SK-N-SH treated with all-trans-retinoic acid at 6 μM for 48 hours (cell line): ENCODE data around the gene TTC7B.

ENCODE experiments used
- ATAC-seq: fragments of 200-7000 bp; cut with Tn5 transposase; 3 replicates; pipeline ENCODE4 v1.9.1; 2020; ENCODE audit warnings: mild to moderate bottlenecking, moderate library complexity
- ESRRG ChIP-seq: fragments of 250-450 bp; sonication (Bioruptor Pico); IDR thresholded peaks from 2 replicates; pipeline ENCODE4 v1.6.1; 2021; ENCODE audit warnings: mild to moderate bottlenecking
- GLIS3 ChIP-seq: fragments of 250-450 bp; sonication (Bioruptor Pico); IDR thresholded peaks from 2 replicates; pipeline ENCODE4 v1.5.0; 2020; ENCODE audit warnings: mild to moderate bottlenecking, moderate library complexity
- ISL1 ChIP-seq: fragments of 250-450 bp; sonication (Bioruptor Pico); IDR thresholded peaks from 2 replicates; pipeline ENCODE4 v2.1.2; 2022; ENCODE audit warnings: mild to moderate bottlenecking, moderate library complexity
- OSR1 ChIP-seq: fragments of 250-450 bp; sonication (Bioruptor Pico); IDR thresholded peaks from 2 replicates; pipeline ENCODE4 v1.8.0; 2022; ENCODE audit warnings: moderate library complexity, mild to moderate bottlenecking, inconsistent platforms
- PATZ1 ChIP-seq: fragments of 250-450 bp; sonication (Bioruptor Pico); IDR thresholded peaks from 2 replicates; pipeline ENCODE4 v1.8.0; 2020; ENCODE audit warnings: mild to moderate bottlenecking, moderate library complexity, borderline replicate concordance
- POU6F1 ChIP-seq: fragments of 250-450 bp; sonication (Bioruptor Pico); IDR thresholded peaks from 2 replicates; pipeline ENCODE4 v1.8.0; 2021; ENCODE audit warnings: low read depth, mild to moderate bottlenecking, moderate library complexity, borderline replicate concordance
- PPARA ChIP-seq: fragments of 250-450 bp; sonication (Bioruptor Pico); IDR thresholded peaks from 2 replicates; pipeline ENCODE4 v1.5.0; 2020; ENCODE audit warnings: mild to moderate bottlenecking, borderline replicate concordance
- RARB ChIP-seq: fragments of 250-450 bp; sonication (Bioruptor Pico); IDR thresholded peaks from 2 replicates; pipeline ENCODE4 v1.8.0; 2021; ENCODE audit warnings: mild to moderate bottlenecking, moderate library complexity
- SNAI2 ChIP-seq: fragments of 250-450 bp; sonication (Bioruptor Pico); IDR thresholded peaks from 2 replicates; pipeline ENCODE4 v1.5.0; 2020; ENCODE audit warnings: mild to moderate bottlenecking, moderate library complexity
- TCF4 ChIP-seq: fragments of 250-450 bp; sonication (Bioruptor Pico); IDR thresholded peaks from 2 replicates; pipeline ENCODE4 v1.8.0; 2021; ENCODE audit warnings: mild to moderate bottlenecking, moderate library complexity, borderline replicate concordance
- TOX ChIP-seq: fragments of 250-450 bp; sonication (Bioruptor Pico); IDR thresholded peaks from 2 replicates; pipeline ENCODE4 v1.8.0; 2021; ENCODE audit warnings: mild to moderate bottlenecking, moderate library complexity, borderline replicate concordance
- ZC3H10 ChIP-seq: fragments of 250-450 bp; sonication (Bioruptor Pico); IDR thresholded peaks from 2 replicates; pipeline ENCODE4 v1.5.1; 2021; ENCODE audit warnings: mild to moderate bottlenecking, moderate library complexity
- ZFP30 ChIP-seq: fragments of 450-650 bp; formaldehyde crosslinking; IDR thresholded peaks from 2 replicates; pipeline ENCODE4 v1.5.0; 2022; ENCODE audit warnings: mild to moderate bottlenecking, moderate library complexity
- ZNF565 ChIP-seq: fragments of 450-650 bp; formaldehyde crosslinking; conservative IDR thresholded peaks from 2 replicates; pipeline ENCODE4 v1.5.0; 2020; ENCODE audit warnings: low read depth, mild to moderate bottlenecking, moderate library complexity
- ZNF70 ChIP-seq: fragments of 450-650 bp; formaldehyde crosslinking; IDR thresholded peaks from 2 replicates; pipeline ENCODE4 v1.5.0; 2020; ENCODE audit warnings: mild to moderate bottlenecking, moderate library complexity
- ZNF8 ChIP-seq: fragments of 450-650 bp; formaldehyde crosslinking; IDR thresholded peaks from 2 replicates; pipeline ENCODE4 v1.5.0; 2020; ENCODE audit warnings: mild to moderate bottlenecking, moderate library complexity
- TF ChIP-seq, protein P1 (sequence below): fragments of 250-450 bp; sonication (Bioruptor Pico); IDR thresholded peaks from 2 replicates; pipeline ENCODE4 v1.5.0; 2020; ENCODE audit warnings: mild to moderate bottlenecking, moderate library complexity
- TF ChIP-seq, protein P2 (sequence below): fragments of 250-450 bp; sonication (Bioruptor Pico); IDR thresholded peaks from 2 replicates; pipeline ENCODE4 v1.5.1; 2021; ENCODE audit warnings: mild to moderate bottlenecking, moderate library complexity

Gene TTC7B

DNA sequence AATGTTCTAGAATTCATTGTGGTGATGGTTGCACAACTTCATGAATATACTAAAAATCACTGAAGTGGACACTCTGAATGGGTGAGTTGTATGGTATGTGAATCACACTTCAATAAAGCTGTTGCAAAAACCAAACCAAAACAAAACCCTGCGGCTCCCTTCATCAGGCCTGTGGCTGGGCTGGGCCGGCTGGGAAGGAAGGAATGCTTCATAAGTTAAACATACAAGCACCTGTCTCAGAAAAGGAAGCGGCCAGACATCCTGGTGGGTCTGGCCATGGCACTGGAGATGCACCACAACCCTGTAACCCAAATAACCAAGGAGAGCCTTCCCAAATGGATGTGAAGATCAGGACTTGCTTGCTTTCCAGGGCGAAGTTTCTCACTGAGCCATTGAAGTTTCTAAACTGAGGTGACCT is 34.9 kb downstream of the TTC7B start (continued):
- no peak for TF ChIP-seq PATZ1 (CRISPR knock-in tag)

DNA sequence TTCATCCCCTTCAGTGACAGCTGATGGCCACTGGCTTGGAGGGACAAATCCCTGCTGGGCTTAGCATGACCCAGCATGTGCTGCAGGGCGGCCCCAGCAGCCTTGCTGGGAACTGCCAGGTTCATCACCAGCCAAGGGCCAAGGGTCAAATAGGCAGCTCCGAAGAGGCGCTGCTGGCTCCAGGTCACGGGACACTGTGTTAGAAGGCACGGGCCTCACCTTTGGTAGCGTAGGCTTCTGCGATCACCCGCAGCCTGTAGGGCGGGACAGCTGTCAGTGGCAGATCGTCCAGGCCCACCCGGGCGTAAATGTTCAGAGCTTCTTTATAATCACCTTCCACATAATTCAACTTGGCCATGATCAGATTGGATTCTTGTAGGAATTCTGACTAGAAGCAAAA is 35.7 kb downstream of the TTC7B start:
- no peak for ATAC-seq

GRCh38 chr14:90778571-90779255 is 37.5 kb downstream of the TTC7B start:
- no peak for ATAC-seq
- TF ChIP-seq ZNF565: no peak
- TF ChIP-seq, all 23 proteins: peak for 0

More for the DNA sequence above, 35.7 kb downstream of the TTC7B start:
- no peak for TF ChIP-seq TOX
- no peak for TF ChIP-seq PPARA (CRISPR knock-in tag)
- no peak for TF ChIP-seq ZNF8 (CRISPR knock-in tag)
- TF ChIP-seq ZNF70 (CRISPR knock-in tag): no peak
- TF ChIP-seq, all 23 proteins: peak for 0

DNA sequence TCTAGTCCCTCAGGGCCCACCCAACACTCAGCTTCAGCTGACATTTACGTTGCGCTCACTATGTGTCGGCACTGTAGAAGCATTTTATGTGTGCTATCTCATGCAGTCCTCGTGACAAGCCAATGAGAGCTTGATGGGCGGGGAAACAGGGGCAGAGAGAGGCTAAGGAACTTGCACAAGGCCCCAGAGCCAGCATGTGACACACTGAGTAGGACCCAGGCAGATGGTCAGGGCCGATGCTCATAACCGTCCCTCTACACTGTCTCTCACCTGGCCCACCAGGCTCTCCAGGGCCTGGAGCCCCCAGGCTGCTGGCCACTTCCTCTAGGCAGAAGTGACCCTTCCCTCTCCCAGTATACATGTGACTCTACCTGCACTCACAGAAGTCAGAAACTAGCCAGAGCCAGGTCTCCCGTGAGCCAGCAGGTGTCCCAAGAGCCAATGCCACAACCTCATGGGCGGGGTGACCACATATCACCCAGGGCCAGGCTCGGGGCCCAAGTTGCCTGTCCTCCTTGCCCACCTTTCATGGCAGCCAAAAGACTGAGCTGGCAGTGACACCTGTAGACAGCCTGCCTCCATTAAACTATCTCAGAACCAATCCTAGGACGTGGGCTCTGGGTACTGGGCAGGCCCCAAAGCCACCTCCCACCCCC is 38.3 kb downstream of the TTC7B start:
- TF ChIP-seq OSR1 (CRISPR knock-in tag) (no peak), ISL1 (CRISPR knock-in tag) (no peak), ESRRG (CRISPR knock-in tag) (no peak)
- no peak for ATAC-seq

DNA sequence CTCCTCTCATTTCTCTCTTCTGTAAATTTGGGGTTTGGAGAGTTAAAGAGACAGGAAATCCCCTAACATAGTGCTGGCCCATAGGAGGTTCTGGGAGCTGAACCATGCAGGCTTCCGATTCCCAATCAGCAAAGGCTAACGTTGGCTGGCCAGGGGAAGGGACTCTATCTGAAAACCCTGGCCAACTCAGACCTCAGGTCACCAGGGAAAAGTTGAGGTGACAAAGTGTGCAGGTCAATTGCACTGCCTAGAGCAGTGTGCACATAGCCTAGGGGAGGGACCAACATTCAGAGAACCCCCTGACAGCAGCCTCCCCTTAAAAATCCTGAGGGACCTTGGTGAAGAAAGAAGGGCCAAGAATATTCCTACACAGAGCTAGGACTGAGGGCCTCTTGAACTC is 38.9 kb downstream of the TTC7B start:
- no peak for ATAC-seq

GRCh38 chr14:90775441-90775840 is 40.8 kb downstream of the TTC7B start:
- no peak for ATAC-seq
- TF ChIP-seq SNAI2 (no peak), POU6F1 (CRISPR knock-in tag) (no peak)
- TF ChIP-seq, protein P1, sequence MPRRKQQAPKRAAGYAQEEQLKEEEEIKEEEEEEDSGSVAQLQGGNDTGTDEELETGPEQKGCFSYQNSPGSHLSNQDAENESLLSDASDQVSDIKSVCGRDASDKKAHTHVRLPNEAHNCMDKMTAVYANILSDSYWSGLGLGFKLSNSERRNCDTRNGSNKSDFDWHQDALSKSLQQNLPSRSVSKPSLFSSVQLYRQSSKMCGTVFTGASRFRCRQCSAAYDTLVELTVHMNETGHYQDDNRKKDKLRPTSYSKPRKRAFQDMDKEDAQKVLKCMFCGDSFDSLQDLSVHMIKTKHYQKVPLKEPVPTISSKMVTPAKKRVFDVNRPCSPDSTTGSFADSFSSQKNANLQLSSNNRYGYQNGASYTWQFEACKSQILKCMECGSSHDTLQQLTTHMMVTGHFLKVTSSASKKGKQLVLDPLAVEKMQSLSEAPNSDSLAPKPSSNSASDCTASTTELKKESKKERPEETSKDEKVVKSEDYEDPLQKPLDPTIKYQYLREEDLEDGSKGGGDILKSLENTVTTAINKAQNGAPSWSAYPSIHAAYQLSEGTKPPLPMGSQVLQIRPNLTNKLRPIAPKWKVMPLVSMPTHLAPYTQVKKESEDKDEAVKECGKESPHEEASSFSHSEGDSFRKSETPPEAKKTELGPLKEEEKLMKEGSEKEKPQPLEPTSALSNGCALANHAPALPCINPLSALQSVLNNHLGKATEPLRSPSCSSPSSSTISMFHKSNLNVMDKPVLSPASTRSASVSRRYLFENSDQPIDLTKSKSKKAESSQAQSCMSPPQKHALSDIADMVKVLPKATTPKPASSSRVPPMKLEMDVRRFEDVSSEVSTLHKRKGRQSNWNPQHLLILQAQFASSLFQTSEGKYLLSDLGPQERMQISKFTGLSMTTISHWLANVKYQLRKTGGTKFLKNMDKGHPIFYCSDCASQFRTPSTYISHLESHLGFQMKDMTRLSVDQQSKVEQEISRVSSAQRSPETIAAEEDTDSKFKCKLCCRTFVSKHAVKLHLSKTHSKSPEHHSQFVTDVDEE (CRISPR knock-in tag): no peak
- TF ChIP-seq, protein P2, sequence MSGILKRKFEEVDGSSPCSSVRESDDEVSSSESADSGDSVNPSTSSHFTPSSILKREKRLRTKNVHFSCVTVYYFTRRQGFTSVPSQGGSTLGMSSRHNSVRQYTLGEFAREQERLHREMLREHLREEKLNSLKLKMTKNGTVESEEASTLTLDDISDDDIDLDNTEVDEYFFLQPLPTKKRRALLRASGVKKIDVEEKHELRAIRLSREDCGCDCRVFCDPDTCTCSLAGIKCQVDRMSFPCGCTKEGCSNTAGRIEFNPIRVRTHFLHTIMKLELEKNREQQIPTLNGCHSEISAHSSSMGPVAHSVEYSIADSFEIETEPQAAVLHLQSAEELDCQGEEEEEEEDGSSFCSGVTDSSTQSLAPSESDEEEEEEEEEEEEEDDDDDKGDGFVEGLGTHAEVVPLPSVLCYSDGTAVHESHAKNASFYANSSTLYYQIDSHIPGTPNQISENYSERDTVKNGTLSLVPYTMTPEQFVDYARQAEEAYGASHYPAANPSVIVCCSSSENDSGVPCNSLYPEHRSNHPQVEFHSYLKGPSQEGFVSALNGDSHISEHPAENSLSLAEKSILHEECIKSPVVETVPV (CRISPR knock-in tag): no peak

More for the DNA sequence above, 38.9 kb downstream of the TTC7B start:
- TF ChIP-seq ZC3H10 (CRISPR knock-in tag): no peak
- no peak for TF ChIP-seq ISL1 (CRISPR knock-in tag)
- no peak for TF ChIP-seq TCF4 (CRISPR knock-in tag)
- no peak for TF ChIP-seq OSR1 (CRISPR knock-in tag)
- TF ChIP-seq POU6F1 (CRISPR knock-in tag): no peak
- TF ChIP-seq, protein P1 (CRISPR knock-in tag): no peak
- no peak for TF ChIP-seq ZFP30 (CRISPR knock-in tag)
- TF ChIP-seq GLIS3 (CRISPR knock-in tag): no peak
- no peak for TF ChIP-seq RARB
